Measurements from ENCODE around the gene RAE1. TPM values are rescaled to one million over a fixed set of nuclear protein-coding genes. Genes with fewer than 3 reads are reported as not detected.

RAE1 gene
- total RNA-seq, 1 donor from 2014 or later = 17.5 TPM

DNA sequence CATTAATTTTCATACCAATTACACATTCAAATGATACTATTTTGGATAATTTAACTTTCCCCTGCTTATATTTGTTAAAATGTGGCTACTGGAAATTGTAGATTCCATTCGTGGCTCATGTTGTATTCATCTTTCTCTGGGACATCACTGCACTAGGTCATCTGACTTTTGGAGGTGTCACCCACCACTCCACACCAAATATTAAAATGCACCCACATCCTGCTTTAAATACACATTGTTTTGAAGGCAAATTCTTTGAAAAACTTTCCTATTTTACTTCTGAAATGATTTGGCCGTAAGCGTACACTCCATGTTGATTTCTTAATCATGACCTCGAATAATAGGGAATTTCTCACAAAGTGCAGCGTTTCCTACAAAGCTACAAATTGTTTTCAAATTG, 31.5 kb downstream of the RAE1 start:
- ATAC-seq (no peak), DNase-seq (ENCODE audit: low spot score) (no peak)
- intact Hi-C loops (cut with DNase I) = no loop called here

DNA sequence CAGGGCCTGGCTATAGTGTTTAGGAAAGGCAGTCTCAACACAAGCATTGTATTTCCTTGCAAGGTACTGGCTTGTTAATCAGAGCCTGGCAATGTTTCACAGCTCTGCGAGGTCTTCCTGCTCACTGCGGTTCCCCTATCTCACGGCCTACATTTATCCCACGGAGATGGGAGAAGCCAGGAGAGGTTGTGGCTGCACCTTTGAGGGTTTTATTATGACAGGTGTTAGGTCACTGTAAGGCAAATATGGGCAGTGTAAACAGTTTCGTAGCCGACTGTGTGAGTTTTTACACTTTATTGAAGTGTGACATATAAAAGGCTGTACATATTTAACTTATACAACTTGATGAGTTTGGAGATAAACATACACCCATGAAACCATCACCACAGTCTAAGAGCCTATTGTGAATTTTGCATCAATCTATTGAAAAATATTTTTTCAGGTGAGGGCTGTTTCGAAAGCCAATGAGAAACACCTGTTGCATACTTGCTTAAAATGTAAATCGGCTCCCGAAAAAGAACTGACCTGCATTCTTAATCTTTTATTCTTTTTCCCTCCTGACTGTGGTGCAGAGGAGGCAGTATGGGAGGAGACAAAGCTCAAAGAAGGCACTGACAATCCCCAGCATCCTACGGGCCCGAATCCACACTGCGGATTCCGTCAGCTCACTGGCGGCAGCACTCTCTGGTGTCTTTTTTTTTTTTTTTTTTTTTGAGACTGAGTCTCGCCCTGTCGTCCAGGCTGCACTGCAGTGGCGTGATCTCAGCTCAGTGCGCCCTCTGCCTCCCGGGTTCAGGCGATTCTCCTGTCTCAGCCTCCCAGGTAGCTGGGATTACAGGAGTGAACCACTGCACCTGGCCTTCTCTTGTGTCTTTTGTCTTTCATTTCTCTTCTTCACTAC, 32.6 kb downstream of the RAE1 start:
- no peak for DNase-seq (ENCODE audit: low spot score)
- intact Hi-C loops (cut with DNase I) = no loop called here
- no peak for ATAC-seq

DNA sequence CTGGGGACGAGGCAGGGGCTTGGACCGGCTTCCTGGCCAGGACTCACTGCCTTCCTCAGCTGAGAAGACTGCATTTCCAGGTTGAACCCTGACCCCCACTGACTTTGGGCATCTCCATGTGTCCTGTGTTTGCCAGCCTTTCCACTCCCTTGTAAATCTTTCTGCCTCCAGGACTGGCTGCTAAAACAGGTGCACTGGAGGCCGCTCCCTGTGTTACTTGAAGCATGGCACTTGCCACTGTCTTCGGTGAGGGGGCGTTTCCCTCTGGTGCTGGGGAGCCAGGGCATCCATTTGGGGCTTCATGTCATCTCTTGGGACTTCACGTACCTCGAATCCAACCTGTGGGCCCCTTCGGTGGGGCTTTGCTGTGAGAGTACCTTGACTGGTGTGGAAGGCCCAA, 33.4 kb downstream of the RAE1 start:
- no peak for ATAC-seq
- no peak for DNase-seq (ENCODE audit: low spot score)
- intact Hi-C loops (cut with DNase I) = no loop called here

GRCh38 chr20:57384953-57385761, 34.1 kb downstream of the RAE1 start:
- intact Hi-C loops (cut with DNase I) = no loop called here
- ATAC-seq = no peak
- DNase-seq (ENCODE audit: low spot score) = peak; percentile 54

DNA sequence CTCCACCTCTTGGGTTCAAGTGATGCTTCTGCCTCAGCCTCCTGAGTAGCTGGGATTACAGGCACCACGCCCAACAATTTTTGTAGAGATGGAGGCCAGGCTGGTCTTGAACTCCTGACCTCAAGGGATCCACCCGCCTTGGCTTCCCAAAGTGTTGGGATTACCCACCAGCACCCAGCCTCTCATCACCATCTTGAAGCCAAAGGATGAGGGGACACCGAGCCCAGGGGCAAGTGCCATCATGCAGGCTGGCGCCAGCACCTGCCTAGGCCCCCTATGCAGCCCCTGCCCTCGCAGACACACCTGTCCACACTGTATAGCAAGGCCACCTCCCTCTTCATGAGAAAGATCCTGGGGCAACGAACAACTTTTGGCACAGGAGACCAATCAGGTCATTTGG, 34.9 kb downstream of the RAE1 start:
- intact Hi-C loops (cut with DNase I) = no loop called here
- DNase-seq (ENCODE audit: low spot score) (no peak), ATAC-seq (no peak)

- DNase-seq (ENCODE audit: low spot score) (no peak), ATAC-seq (no peak)
- intact Hi-C loops (cut with DNase I) = no loop called here
Observed at GRCh38 chr20:57386762-57387161, 35.7 kb downstream of the RAE1 start.

DNA sequence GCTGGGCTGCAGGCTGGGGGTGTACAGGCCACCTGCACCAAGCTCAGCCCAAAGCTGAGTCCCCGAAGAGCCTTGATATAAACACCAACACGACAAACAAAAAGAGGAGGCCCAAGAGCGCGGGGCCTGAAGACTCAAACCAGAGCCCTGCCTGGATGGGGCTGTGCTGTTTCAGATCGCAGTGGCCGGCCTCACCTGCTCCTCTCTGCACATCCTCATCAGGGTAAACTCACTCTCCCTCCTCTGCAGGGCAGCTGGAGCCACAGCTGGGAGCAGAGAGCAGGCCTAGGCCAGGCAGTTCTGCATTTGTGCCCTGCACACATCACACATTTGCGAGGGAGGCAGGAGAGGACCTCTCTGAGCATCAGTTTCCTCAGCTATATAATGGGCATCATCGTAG, 36.4 kb downstream of the RAE1 start:
- DNase-seq (ENCODE audit: low spot score) (peak; percentile 41), ATAC-seq (no peak)
- intact Hi-C loops (cut with DNase I) = no loop called here

DNA sequence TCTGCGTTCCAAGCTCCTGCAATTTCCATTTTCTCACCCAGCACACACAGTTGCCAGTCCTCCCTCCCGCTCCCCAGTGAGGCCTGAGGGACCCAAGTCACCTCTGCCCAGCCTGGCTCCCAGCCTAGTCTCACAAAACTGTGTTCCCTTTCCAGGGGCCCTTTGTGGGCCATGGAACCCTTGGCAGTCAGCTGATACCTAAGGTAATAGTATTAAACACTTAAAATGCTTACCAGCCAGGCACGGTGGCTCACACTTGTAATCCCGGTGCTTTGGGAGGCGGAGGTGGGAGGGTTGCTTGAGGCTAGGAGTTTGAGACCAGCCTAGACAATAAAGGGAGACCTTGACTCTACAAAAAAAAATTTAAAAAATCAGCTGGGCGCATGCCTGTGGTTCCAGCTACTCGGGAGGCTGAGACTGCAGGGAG, 36.9 kb downstream of the RAE1 start:
- intact Hi-C loops (cut with DNase I) = no loop called here
- DNase-seq (ENCODE audit: low spot score) (peak; percentile 51), ATAC-seq (no peak)

- DNase-seq (ENCODE audit: low spot score) = peak; percentile 88
- intact Hi-C loops (cut with DNase I) = no loop called here
- peak; percentile 81 for ATAC-seq
Observed at GRCh38 chr20:57388953-57389694, 38.1 kb downstream of the RAE1 start.

DNA sequence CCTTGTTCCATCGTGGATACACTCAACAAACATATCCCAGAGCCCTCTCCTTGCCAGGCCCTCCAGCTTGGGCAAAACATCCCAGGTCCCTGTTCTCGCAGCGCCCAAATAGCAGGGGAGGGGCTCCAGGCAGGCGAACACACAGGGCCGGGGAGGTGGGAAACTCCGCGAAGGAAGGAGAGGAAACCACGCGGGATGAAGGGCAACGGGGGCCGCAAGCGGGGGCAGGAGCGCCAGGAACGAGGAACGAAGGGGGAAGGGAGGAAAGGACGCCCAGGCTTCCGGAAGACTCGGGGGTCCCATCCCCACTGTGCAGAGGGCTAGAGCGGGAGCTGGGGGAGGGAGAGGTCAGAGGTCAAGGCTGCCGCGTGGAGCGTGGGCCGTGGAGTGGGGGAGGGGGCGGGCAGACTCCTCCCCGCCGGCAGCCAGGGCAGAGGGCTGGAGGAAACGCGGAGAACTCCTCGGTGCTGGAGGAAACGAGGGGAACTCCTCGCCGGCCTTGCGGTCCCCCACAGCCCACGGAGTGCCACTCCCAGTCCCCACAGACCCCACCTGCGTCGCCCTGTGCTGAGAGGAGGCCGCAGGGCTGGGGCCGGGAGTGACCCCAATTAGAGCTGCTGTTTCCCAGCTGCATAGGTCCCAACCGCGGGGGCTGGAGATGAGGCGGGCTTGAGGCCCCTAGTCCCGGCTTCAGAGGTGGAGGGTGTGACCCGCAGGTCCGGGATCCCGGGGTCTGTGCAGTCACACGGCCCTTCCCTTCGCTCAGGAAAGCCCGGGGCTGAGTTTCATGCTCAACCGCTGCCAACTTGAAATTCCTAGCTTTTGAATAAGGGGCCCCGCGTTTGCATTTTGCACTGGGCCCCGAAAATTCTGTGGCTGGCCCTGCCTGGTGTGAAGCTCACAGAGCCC, 38.9 kb downstream of the RAE1 start:
- no peak for DNase-seq (ENCODE audit: low spot score)
- ATAC-seq = peak; percentile 13
- intact Hi-C loops (cut with DNase I) = loop anchor here (10.0 kb wide), 1 partner anchor 205 kb away; no protein-coding TSS in a partner anchor

GRCh38 chr20:57390604-57391438, 39.8 kb downstream of the RAE1 start, which contains the start of gene RBM38:
Gene RBM38, plus strand, starts transcription at chr20:57391396. Its CDS starts 186 bp downstream, at chr20:57391582.
- DNase-seq (ENCODE audit: low spot score) (peak; percentile 84), ATAC-seq (peak; percentile 75)
- intact Hi-C loops (cut with DNase I) = loop anchor here (10.0 kb wide), 1 partner anchor 204 kb away; no protein-coding TSS in a partner anchor

DNA sequence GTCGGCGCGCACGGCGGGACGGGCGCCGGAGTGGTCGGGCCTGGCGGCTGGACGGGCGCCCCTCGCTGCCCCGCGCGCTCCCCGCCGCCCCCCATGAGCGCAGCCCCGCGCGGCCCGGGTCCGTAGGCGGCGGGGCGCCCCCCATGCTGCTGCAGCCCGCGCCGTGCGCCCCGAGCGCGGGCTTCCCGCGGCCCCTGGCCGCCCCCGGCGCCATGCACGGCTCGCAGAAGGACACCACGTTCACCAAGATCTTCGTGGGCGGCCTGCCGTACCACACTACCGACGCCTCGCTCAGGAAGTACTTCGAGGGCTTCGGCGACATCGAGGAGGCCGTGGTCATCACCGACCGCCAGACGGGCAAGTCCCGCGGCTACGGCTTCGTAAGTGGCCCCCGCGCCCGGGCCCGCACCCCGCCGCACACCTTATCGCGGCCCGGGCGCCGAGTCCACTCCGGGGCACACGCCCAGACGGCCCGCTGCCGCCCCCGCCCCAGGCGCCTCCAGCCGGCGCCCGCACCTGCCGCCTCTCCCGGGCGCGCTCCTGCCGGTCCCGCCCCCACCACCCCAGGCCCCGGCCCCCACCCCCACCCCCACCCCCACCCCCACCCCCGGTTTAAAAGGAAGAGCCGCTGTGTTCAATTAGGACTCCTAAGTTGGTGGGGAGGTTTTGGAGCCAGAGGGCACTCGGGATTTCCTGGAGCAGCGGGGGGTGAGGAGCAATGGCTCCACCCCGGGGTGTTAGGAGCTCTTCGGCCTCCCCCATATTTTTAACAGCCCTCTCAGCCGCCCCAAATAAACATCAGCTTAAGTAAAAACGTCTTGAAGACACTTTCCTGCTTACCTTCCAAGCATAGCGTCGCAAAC, 40.6 kb downstream of the RAE1 start:
- DNase-seq (ENCODE audit: low spot score) = no peak
- intact Hi-C loops (cut with DNase I) = loop anchor here (10.0 kb wide), 1 partner anchor 203 kb away; no protein-coding TSS in a partner anchor
- no peak for ATAC-seq

- intact Hi-C loops (cut with DNase I) = loop anchor here (10.0 kb wide), 1 partner anchor 202 kb away; no protein-coding TSS in a partner anchor
- no peak for DNase-seq (ENCODE audit: low spot score)
- no peak for ATAC-seq
Observed at GRCh38 chr20:57392512-57393271, 41.6 kb downstream of the RAE1 start.

GRCh38 chr20:57393321-57394120, 42.5 kb downstream of the RAE1 start:
- no peak for DNase-seq (ENCODE audit: low spot score)
- ATAC-seq = no peak
- intact Hi-C loops (cut with DNase I) = loop anchor here (10.0 kb wide), 1 partner anchor 201 kb away; no protein-coding TSS in a partner anchor
